ENCODE measurements around the gene SLC29A2.

Gene SLC29A2

DNA sequence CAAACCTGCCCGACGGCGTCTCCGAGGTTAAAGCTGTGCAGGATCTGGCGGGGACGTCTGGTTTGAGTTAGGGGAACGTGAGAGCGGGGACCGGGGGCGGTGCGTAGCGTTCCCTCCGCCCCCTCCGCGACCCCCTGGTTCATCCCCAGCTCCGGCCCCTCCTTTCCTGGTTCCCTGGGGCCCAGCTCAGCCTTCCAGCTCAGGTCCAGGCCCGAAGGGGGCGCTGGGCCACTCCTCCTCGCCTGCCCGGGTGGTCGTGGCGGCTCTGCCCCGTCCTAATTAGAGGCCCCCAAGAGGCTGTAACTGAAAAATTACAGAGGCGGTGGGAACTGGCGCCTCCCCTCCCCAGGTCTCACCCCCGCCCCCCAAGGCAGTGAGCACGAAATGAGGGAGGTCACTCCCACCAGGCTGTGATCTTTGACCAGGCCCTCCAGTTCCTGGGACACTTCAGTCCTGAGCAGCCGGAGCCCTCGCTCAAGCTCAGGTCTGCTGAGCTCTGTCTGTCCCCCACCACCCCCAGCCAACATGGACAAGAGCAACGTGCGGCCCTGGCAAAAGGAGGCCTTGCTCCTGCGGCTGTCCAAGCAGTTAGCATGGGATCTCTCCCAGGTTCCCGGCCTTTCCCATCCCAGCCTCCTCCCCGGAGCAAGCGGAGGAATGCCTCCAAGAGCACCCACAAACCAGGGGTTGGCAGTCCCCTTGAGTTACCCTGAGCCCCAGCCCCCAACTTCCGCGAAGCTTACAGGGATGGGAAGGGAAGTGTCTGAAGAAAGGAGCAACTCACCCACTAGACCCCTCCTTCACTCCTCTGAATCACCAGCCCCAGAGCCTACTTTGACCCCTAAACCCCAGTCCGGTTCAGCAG is 58.0 kb downstream of the SLC29A2 start:
- in situ Hi-C loops (cut with HindIII; ENCODE audit: low sequenced_read_pairs) = no loop called here
- TF ChIP-seq, protein P1, sequence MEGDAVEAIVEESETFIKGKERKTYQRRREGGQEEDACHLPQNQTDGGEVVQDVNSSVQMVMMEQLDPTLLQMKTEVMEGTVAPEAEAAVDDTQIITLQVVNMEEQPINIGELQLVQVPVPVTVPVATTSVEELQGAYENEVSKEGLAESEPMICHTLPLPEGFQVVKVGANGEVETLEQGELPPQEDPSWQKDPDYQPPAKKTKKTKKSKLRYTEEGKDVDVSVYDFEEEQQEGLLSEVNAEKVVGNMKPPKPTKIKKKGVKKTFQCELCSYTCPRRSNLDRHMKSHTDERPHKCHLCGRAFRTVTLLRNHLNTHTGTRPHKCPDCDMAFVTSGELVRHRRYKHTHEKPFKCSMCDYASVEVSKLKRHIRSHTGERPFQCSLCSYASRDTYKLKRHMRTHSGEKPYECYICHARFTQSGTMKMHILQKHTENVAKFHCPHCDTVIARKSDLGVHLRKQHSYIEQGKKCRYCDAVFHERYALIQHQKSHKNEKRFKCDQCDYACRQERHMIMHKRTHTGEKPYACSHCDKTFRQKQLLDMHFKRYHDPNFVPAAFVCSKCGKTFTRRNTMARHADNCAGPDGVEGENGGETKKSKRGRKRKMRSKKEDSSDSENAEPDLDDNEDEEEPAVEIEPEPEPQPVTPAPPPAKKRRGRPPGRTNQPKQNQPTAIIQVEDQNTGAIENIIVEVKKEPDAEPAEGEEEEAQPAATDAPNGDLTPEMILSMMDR (IDR thresholded peaks at IDR 0.05; ENCODE audit: low read depth, low read length) = peak; percentile 42
- DNase-seq (ENCODE audit: low read depth, low spot score) = no peak
- peak overlapping the region; percentile 57 for H3K4me3 ChIP-seq (ENCODE audit: low read depth, low read length)

GRCh38 chr11:66312549-66313320 is 58.8 kb downstream of the SLC29A2 start:
- DNase-seq (ENCODE audit: low read depth, low spot score) = peak; percentile 100
- in situ Hi-C loops (cut with HindIII; ENCODE audit: low sequenced_read_pairs) = no loop called here
- TF ChIP-seq, protein P1 (IDR thresholded peaks at IDR 0.05; ENCODE audit: low read depth, low read length) = no peak
- peak overlapping the region; percentile 57 for H3K4me3 ChIP-seq (ENCODE audit: low read depth, low read length)
